ENCODE results near the gene CPT1A. TPM values are rescaled to one million over a fixed set of nuclear protein-coding genes. Genes with fewer than 3 reads are reported as not detected.

CPT1A gene
- total and polyA plus RNA-seq, 9 donors, result 25.3 to 87.1 (median 44.3) TPM

- no peaks in the 10 kb centered on the region for H3K27me3 ChIP-seq
- TF ChIP-seq CTCF (IDR thresholded peaks at IDR 0.05) (no peak), POLR2A (IDR thresholded peaks at IDR 0.05) (no peak), EP300 (IDR thresholded peaks at IDR 0.05) (no peak)
- no peak for DNase-seq
- intact Hi-C loops (cut with DNase I), result loop anchor here in 1 of 4 donors (10.0 kb wide), 1 partner anchor 398 kb away; no protein-coding TSS in a partner anchor
- H3K36me3 ChIP-seq, result no peaks in the 10 kb centered on the region
- no peaks in the 10 kb centered on the region for H3K9me3 ChIP-seq
- no peak overlapping the region for H3K27ac ChIP-seq
- WGBS, 3 donors, result 79 to 87% (median 80%) methylated on average over 8 of the region's 8 CpGs
- no peak overlapping the region for H3K4me3 ChIP-seq
- H3K4me1 ChIP-seq (ENCODE audit: insufficient read depth), result peaks cover 2% of the 10 kb centered on the region
Measured at GRCh38 chr11:68852628-68853027, 10.9 kb upstream of the CPT1A start.

- TF ChIP-seq POLR2A (IDR thresholded peaks at IDR 0.05) (no peak), EP300 (IDR thresholded peaks at IDR 0.05) (no peak), CTCF (IDR thresholded peaks at IDR 0.05) (no peak)
- intact Hi-C loops (cut with DNase I), result loop anchor here in 1 of 4 donors (10.0 kb wide), 1 partner anchor 166 kb away; the partner anchor contains the start of gene MRGPRF
- Histone ChIP-seq H3K36me3 (no peaks in the 10 kb centered on the region), H3K4me3 (no peak overlapping the region), H3K9me3 (no peaks in the 10 kb centered on the region), H3K27me3 (no peaks in the 10 kb centered on the region), H3K4me1 (ENCODE audit: insufficient read depth) (peaks cover 3% of the 10 kb centered on the region), H3K27ac (no peak overlapping the region)
- 85 to 93% (median 90%) methylated on average over 15 of the region's 15 CpGs for WGBS, 3 donors
- DNase-seq, result no peak
Measured at GRCh38 chr11:68848429-68848828, 6.7 kb upstream of the CPT1A start.

GRCh38 chr11:68847395-68847794 is 5.7 kb upstream of the CPT1A start:
- intact Hi-C loops (cut with DNase I), result loop anchor here in 1 of 4 donors (10.0 kb wide), 1 partner anchor 167 kb away; the partner anchor contains the start of gene MRGPRF
- peaks cover 5% of the 10 kb centered on the region for H3K4me1 ChIP-seq (ENCODE audit: insufficient read depth)
- H3K36me3 ChIP-seq, result no peaks in the 10 kb centered on the region
- no peaks in the 10 kb centered on the region for H3K27me3 ChIP-seq
- no peak for DNase-seq
- 51 to 61% (median 57%) methylated on average over 4 of the region's 4 CpGs for WGBS, 3 donors
- H3K4me3 ChIP-seq, result no peak overlapping the region
- no peaks in the 10 kb centered on the region for H3K9me3 ChIP-seq
- H3K27ac ChIP-seq, result no peak overlapping the region
- no peak for TF ChIP-seq EP300 (IDR thresholded peaks at IDR 0.05)
- TF ChIP-seq CTCF (IDR thresholded peaks at IDR 0.05), result no peak
- no peak for TF ChIP-seq POLR2A (IDR thresholded peaks at IDR 0.05)

GRCh38 chr11:68845351-68846002 is 3.8 kb upstream of the CPT1A start:
- TF ChIP-seq EP300 (IDR thresholded peaks at IDR 0.05), result no peak
- no peak for TF ChIP-seq POLR2A (IDR thresholded peaks at IDR 0.05)
- no peak for TF ChIP-seq CTCF (IDR thresholded peaks at IDR 0.05)
- Histone ChIP-seq H3K27ac (no peak overlapping the region), H3K36me3 (no peaks in the 10 kb centered on the region), H3K4me1 (ENCODE audit: insufficient read depth) (peaks cover 5% of the 10 kb centered on the region), H3K9me3 (no peaks in the 10 kb centered on the region), H3K4me3 (no peak overlapping the region), H3K27me3 (no peaks in the 10 kb centered on the region)
- intact Hi-C loops (cut with DNase I), result loop anchor here in 1 of 4 donors (10.0 kb wide), 1 partner anchor 169 kb away; the partner anchor contains the start of gene MRGPRF
- DNase-seq, result no peak
- 73 to 78% (median 74%) methylated on average over 18 of the region's 18 CpGs for WGBS, 3 donors

Data from ovary (tissue), 9 donors.